Body of pancreas (tissue), 4 donors: Measurements from ENCODE around the gene PHKB. TPM values are rescaled to one million over a fixed set of nuclear protein-coding genes. Genes with fewer than 3 reads are reported as not detected.

Experiments
- ATAC-seq: fragments of 150-250 bp; one replicate; pipeline ENCODE4 v1.9.1; 2016
- DNase-seq, 4 donors: peaks; one replicate each; pipeline ENCODE4 v3.0.0-alpha.2; 2019
- H3K27ac ChIP-seq, 4 donors: fragments of 200-600 bp; sonication (generic); 1 replicate in 3 of 4; 2 replicates in 1 of 4; pipeline versions ENCODE4 v1.5.1 to v1.6.1; 2016 to 2019; ENCODE audit warnings: mild to moderate bottlenecking in 1 of 4, mixed read lengths in 1 of 4, moderate library complexity in 1 of 4
- H3K27me3 ChIP-seq, 2 donors: fragments of 200-600 bp; sonication (generic); one replicate each; pipeline ENCODE4 v1.6.0; 2016; ENCODE audit warnings: mild to moderate bottlenecking in 1 of 2
- H3K36me3 ChIP-seq, 2 donors: fragments of 200-600 bp; sonication (generic); replicated peaks in 1 of 2; 2 replicates each; pipeline ENCODE4 v1.5.1; 2016; ENCODE audit warnings: low read depth in 2 of 2; ENCODE audit not compliant: insufficient read depth in 1 of 2
- H3K4me1 ChIP-seq: fragments of 200-600 bp; sonication (generic); one replicate; pipeline ENCODE4 v1.6.0; 2016
- H3K4me3 ChIP-seq, 2 donors: fragments of 200-600 bp; sonication (generic); 1 replicate in 1 of 2; 2 replicates in 1 of 2; pipeline ENCODE4 v1.5.1; 2016 to 2019
- H3K9me3 ChIP-seq, 3 donors: fragments of 200-600 bp; sonication (generic); 1 replicate in 2 of 3; 2 replicates in 1 of 3; pipeline ENCODE4 v1.5.1; 2016
- POLR2A ChIP-seq, 3 donors: fragments of 450-650 bp; IDR thresholded peaks; one replicate each; pipeline ENCODE4 v1.6.1; 2016; ENCODE audit warnings: antibody characterized with exemption in 3 of 3, mild to moderate bottlenecking in 2 of 3
- WGBS, 2 donors: methylation state at CpG; one replicate each; pipeline ENCODE4 v1.1.5; 2017; 5-methylcytosine and 5-hydroxymethylcytosine counted together
- intact Hi-C: fragments of 100-400 bp; cut with DNase I; formaldehyde crosslinking; loops from one replicate; pipeline ENCODE4 v1.15.1; 2023
- total RNA-seq, 2 donors: library from RNA; depleted of rRNA; stranded (reverse); fragments of >200 nt; gene quantifications; one replicate each; pipeline ENCODE4 v1.1.0, GENCODE V29; 2016
- TF ChIP-seq, protein P1 (sequence below), 7 experiments: fragments of 450-650 bp in 4 of 7; fragments of 200-600 bp in 3 of 7; sonication (generic) in 3 of 7; IDR thresholded peaks; one replicate each; pipeline ENCODE4 v1.5.1; 2016 to 2019; ENCODE audit warnings: antibody characterized with exemption in 7 of 7

PHKB gene
- total RNA-seq, 2 donors from 2014 or later: 41.5 to 72.5 TPM

GRCh38 chr16:47483616-47484015, 22.5 kb downstream of the PHKB start:
- no peak for ATAC-seq
- H3K36me3 ChIP-seq: no peaks in the 10 kb centered on the region
- no peaks in the 10 kb centered on the region for H3K4me1 ChIP-seq
- intact Hi-C loops: no loop called here
- H3K9me3 ChIP-seq: peaks cover 0 to 4% (median 0%) of the 10 kb centered on the region in 3 donors
- H3K27me3 ChIP-seq: no peaks in the 10 kb centered on the region
- 93 to 95% methylated on average over 2 of the region's 2 CpGs for WGBS, 2 donors
- DNase-seq: no peak
- no peak overlapping the region for H3K27ac ChIP-seq
- no peak overlapping the region for H3K4me3 ChIP-seq
- TF ChIP-seq POLR2A (IDR thresholded peaks at IDR 0.05): no peak
- TF ChIP-seq, protein P1, sequence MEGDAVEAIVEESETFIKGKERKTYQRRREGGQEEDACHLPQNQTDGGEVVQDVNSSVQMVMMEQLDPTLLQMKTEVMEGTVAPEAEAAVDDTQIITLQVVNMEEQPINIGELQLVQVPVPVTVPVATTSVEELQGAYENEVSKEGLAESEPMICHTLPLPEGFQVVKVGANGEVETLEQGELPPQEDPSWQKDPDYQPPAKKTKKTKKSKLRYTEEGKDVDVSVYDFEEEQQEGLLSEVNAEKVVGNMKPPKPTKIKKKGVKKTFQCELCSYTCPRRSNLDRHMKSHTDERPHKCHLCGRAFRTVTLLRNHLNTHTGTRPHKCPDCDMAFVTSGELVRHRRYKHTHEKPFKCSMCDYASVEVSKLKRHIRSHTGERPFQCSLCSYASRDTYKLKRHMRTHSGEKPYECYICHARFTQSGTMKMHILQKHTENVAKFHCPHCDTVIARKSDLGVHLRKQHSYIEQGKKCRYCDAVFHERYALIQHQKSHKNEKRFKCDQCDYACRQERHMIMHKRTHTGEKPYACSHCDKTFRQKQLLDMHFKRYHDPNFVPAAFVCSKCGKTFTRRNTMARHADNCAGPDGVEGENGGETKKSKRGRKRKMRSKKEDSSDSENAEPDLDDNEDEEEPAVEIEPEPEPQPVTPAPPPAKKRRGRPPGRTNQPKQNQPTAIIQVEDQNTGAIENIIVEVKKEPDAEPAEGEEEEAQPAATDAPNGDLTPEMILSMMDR (IDR thresholded peaks at IDR 0.05): no peak

- ATAC-seq: no peak
- TF ChIP-seq, protein P1 (IDR thresholded peaks at IDR 0.05): no peak
- no peak for TF ChIP-seq POLR2A (IDR thresholded peaks at IDR 0.05)
- peaks cover 0 to 25% (median 0%) of the 10 kb centered on the region in 3 donors for H3K9me3 ChIP-seq
These were observed 25.7 kb downstream of the PHKB start for GRCh38 chr16:47486856-47487255.

GRCh38 chr16:47488051-47488450, 26.9 kb downstream of the PHKB start:
- no peak for DNase-seq
- Histone ChIP-seq H3K4me3 (no peak overlapping the region), H3K9me3 (peaks cover 0 to 28% (median 0%) of the 10 kb centered on the region in 3 donors), H3K4me1 (no peaks in the 10 kb centered on the region), H3K27me3 (no peaks in the 10 kb centered on the region), H3K27ac (no peak overlapping the region), H3K36me3 (no peaks in the 10 kb centered on the region)
- ATAC-seq: no peak
- intact Hi-C loops: no loop called here
- WGBS, 2 donors: 97 to 100% methylated on average over 3 of the region's 3 CpGs
- TF ChIP-seq, protein P1 (IDR thresholded peaks at IDR 0.05): no peak
- no peak for TF ChIP-seq POLR2A (IDR thresholded peaks at IDR 0.05)

More at GRCh38 chr16:47486856-47487255, 25.7 kb downstream of the PHKB start:
- no peaks in the 10 kb centered on the region for H3K27me3 ChIP-seq
- H3K4me3 ChIP-seq: no peak overlapping the region
- no peak overlapping the region for H3K27ac ChIP-seq
- no peaks in the 10 kb centered on the region for H3K4me1 ChIP-seq
- no peaks in the 10 kb centered on the region for H3K36me3 ChIP-seq
- DNase-seq: no peak
- intact Hi-C loops: no loop called here

DNA sequence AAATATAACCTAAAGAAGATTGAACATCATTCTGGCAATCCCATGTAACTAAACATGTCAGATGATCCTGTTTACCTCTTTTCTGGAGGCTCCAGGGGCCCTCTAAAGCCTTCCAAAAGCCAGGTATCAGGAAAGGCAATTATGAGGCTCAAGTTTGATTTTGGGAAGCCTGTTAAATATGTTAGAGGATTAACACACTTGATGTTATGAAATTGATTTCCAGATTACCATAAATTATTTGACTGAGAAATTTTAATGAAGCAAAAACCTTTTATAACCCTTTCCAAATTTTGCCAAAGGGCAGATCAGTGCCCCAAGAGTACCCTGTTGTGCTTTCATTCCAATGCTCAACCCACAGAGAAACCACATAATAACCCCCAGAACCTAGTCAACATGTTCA, 29.3 kb downstream of the PHKB start:
- ATAC-seq (no peak), DNase-seq (no peak)
- intact Hi-C loops: no loop called here
- Histone ChIP-seq H3K4me1 (no peaks in the 10 kb centered on the region), H3K27me3 (no peaks in the 10 kb centered on the region), H3K36me3 (no peaks in the 10 kb centered on the region), H3K27ac (no peak overlapping the region), H3K9me3 (peaks cover 0 to 28% (median 0%) of the 10 kb centered on the region in 3 donors), H3K4me3 (no peak overlapping the region)
- TF ChIP-seq, protein P1 (IDR thresholded peaks at IDR 0.05): no peak
- TF ChIP-seq POLR2A (IDR thresholded peaks at IDR 0.05): no peak

DNA sequence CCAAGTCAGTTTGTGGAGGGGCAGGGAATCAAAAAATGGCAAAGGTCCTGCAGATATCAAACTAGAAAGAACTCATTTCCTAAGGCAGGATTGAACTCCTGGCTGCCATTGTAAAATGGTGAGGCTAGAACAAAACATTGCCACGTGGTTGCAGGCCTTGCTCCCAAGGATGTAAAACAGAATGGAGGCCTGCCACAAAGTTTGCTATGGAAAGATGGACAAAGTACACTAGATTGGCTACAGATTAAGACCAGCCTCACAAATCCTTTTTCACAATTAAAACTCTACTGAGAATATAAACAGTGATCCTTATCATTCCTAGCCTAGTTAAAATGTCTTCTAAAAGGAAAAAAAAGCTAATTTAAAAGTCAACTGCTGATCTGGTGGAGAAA, 30.9 kb downstream of the PHKB start:
- Histone ChIP-seq H3K4me1 (no peaks in the 10 kb centered on the region), H3K27ac (no peak overlapping the region), H3K36me3 (no peaks in the 10 kb centered on the region), H3K4me3 (no peak overlapping the region), H3K27me3 (no peaks in the 10 kb centered on the region), H3K9me3 (peaks cover 0 to 28% (median 0%) of the 10 kb centered on the region in 3 donors)
- intact Hi-C loops: no loop called here
- WGBS, 2 donors: 62 to 64% methylated on average over 1 of the region's 1 CpG
- TF ChIP-seq, protein P1 (IDR thresholded peaks at IDR 0.05): no peak
- no peak for TF ChIP-seq POLR2A (IDR thresholded peaks at IDR 0.05)
- ATAC-seq (no peak), DNase-seq (no peak)
